Measurements from ENCODE around the gene CDPF1.

The CDPF1 gene

GRCh38 chr22:46256358-46256958, 6.4 kb upstream of the CDPF1 start:
- DNase-seq = no peak

GRCh38 chr22:46251816-46252380, 1.8 kb upstream of the CDPF1 start:
- no peak for DNase-seq

- DNase-seq = no peak
These were observed 1.2 kb upstream of the CDPF1 start for GRCh38 chr22:46251266-46251665.

GRCh38 chr22:46250783-46251125, 661 bp upstream of the CDPF1 start:
- no peak for DNase-seq

GRCh38 chr22:46247443-46247975, 2.6 kb downstream of the CDPF1 start:
- no peak for DNase-seq

- DNase-seq = no peak
These were observed 3.9 kb downstream of the CDPF1 start for GRCh38 chr22:46246178-46246577.

- peak; percentile 76 for DNase-seq
These were observed 4.6 kb downstream of the CDPF1 start for GRCh38 chr22:46245511-46245910.

GRCh38 chr22:46244771-46245170, 5.3 kb downstream of the CDPF1 start:
- no peak for DNase-seq

GRCh38 chr22:46242076-46242475, 8.0 kb downstream of the CDPF1 start:
- DNase-seq = no peak

- DNase-seq = no peak
These were observed 8.6 kb downstream of the CDPF1 start for GRCh38 chr22:46241396-46242007.

- DNase-seq = no peak
These were observed 9.2 kb downstream of the CDPF1 start for GRCh38 chr22:46240907-46241306.

- DNase-seq = no peak
These were observed 9.6 kb downstream of the CDPF1 start for GRCh38 chr22:46240506-46240905.

GRCh38 chr22:46240073-46240472, 10.0 kb downstream of the CDPF1 start:
- no peak for DNase-seq

- DNase-seq = no peak
These were observed 10.6 kb downstream of the CDPF1 start for GRCh38 chr22:46239261-46240048.

- DNase-seq = no peak
These were observed 11.6 kb downstream of the CDPF1 start for GRCh38 chr22:46238541-46238940.

GRCh38 chr22:46237453-46238124, 12.5 kb downstream of the CDPF1 start:
- peak; percentile 42 for DNase-seq

- no peak for DNase-seq
These were observed 15.1 kb downstream of the CDPF1 start for GRCh38 chr22:46234969-46235368.

GRCh38 chr22:46233231-46233630, 16.9 kb downstream of the CDPF1 start:
- DNase-seq = no peak

GRCh38 chr22:46230262-46230901, 19.7 kb downstream of the CDPF1 start:
- DNase-seq = no peak

- no peak for DNase-seq
These were observed 20.4 kb downstream of the CDPF1 start for GRCh38 chr22:46229701-46230100.

GRCh38 chr22:46226577-46226976, 23.5 kb downstream of the CDPF1 start:
- no peak for DNase-seq

- no peak for DNase-seq
These were observed 24.5 kb downstream of the CDPF1 start for GRCh38 chr22:46225631-46226030.

GRCh38 chr22:46224898-46225290, 25.2 kb downstream of the CDPF1 start:
- no peak for DNase-seq
